DND-41 (cell line): Measurements from ENCODE around the gene ZMAT3.

Source experiments
- EZH2 ChIP-seq: IDR thresholded peaks from 3 replicates; pipeline ENCODE4 v1.6.1; 2012; ENCODE audit warnings: borderline replicate concordance, low read depth, mild to moderate bottlenecking, moderate library complexity, low read length, inconsistent platforms; ENCODE audit not compliant: severe bottlenecking
- TF ChIP-seq, protein P1 (sequence below): IDR thresholded peaks from 2 replicates; pipeline ENCODE4 v1.5.1; 2012; ENCODE audit warnings: borderline replicate concordance, low read length, moderate library complexity, mild to moderate bottlenecking; ENCODE audit not compliant: poor library complexity, severe bottlenecking; ENCODE audit errors: extremely low read depth

DNA sequence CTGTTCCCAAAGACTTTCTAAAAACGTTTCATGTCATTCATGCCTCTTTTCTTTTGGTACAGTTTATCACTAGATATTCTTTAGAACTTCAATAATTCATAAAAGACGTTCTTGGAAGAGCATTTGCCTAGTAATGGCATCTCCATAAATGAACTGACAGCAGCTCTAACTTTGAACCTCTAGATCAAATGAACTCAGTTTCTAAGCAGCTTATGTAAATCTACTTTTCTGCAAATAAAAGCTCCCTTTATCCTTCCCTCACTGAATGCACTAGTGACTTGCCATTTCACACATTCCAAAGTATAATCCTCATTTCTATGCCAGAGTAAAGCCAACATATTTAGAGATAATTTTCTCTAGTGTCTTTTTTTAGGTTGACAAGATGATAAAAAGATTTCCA is 85.2 kb downstream of the ZMAT3 start:
- TF ChIP-seq, protein P1, sequence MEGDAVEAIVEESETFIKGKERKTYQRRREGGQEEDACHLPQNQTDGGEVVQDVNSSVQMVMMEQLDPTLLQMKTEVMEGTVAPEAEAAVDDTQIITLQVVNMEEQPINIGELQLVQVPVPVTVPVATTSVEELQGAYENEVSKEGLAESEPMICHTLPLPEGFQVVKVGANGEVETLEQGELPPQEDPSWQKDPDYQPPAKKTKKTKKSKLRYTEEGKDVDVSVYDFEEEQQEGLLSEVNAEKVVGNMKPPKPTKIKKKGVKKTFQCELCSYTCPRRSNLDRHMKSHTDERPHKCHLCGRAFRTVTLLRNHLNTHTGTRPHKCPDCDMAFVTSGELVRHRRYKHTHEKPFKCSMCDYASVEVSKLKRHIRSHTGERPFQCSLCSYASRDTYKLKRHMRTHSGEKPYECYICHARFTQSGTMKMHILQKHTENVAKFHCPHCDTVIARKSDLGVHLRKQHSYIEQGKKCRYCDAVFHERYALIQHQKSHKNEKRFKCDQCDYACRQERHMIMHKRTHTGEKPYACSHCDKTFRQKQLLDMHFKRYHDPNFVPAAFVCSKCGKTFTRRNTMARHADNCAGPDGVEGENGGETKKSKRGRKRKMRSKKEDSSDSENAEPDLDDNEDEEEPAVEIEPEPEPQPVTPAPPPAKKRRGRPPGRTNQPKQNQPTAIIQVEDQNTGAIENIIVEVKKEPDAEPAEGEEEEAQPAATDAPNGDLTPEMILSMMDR = no peak
- TF ChIP-seq EZH2 = no peak
